Measurements from ENCODE around the gene FAS. TPM values are rescaled to one million over a fixed set of nuclear protein-coding genes. Genes with fewer than 3 reads are reported as not detected.

The FAS gene
- total and polyA plus RNA-seq, 9 of the 15 experiments (the other 6 are each of a cell fraction or from before 2014, with no cell fraction given) = 0.08 to 0.62 (median 0.37) TPM

GRCh38 chr10:88949051-88949450 lies 41.5 kb upstream of the FAS start:
- H2AFZ ChIP-seq (ENCODE audit: low read depth, low read length) = no peak overlapping the region
- no peaks in the 10 kb centered on the region for H4K20me1 ChIP-seq (replicated peaks; ENCODE audit: control insufficient read depth, insufficient read depth, low read length)
- 0% methylated on average over 1 of the region's 2 CpGs for whole genome bisulfite sequencing (ENCODE audit: insufficient coverage, low coverage, missing lambda C conversion rate)
- in situ Hi-C loops (cut with MboI) (no loop called here), intact Hi-C loops (cut with micrococcal nuclease) (no loop called here)
- POLR2A ChIA-PET = no interaction called here
- no peak overlapping the region for H3K9ac ChIP-seq (ENCODE audit: insufficient read depth in 1 of 2, low read depth in 2 of 2, low read length in 2 of 2)
- no peak overlapping the region for H3K27ac ChIP-seq (ENCODE audit: extremely low read depth, low read depth, low read length)
- H3K9me3 ChIP-seq (replicated peaks; ENCODE audit: control insufficient read depth, insufficient read depth, low read depth, low read length) = no peaks in the 10 kb centered on the region
- no peaks in the 10 kb centered on the region for H3K4me1 ChIP-seq (replicated peaks in 1 of 2; ENCODE audit: control insufficient read depth in 2 of 2, insufficient read depth in 2 of 2, low read length in 2 of 2)
- H3K36me3 ChIP-seq (ENCODE audit: control insufficient read depth, insufficient read depth, low read length) = no peaks in the 10 kb centered on the region
- CTCF ChIA-PET (ENCODE audit: low intra/inter-chr PET ratio) = no interaction called here
- no peak overlapping the region for H3K4me3 ChIP-seq
- H3K9me1 ChIP-seq (ENCODE audit: control insufficient read depth, insufficient read depth, low read length) = no peaks in the 10 kb centered on the region
- ATAC-seq (no peak), DNase-seq (ENCODE audit: extremely low read depth in 1 of 4, low spot score in 3 of 4) (no peak), FAIRE-seq (no peak)
- no peaks in the 10 kb centered on the region for H3K79me2 ChIP-seq (ENCODE audit: control insufficient read depth, insufficient read depth, low read length)
- H3K4me2 ChIP-seq (ENCODE audit: insufficient read depth, low read length) = no peak overlapping the region
- no TSS peak for BruUV-seq (replicated peaks)
- TF ChIP-seq ZNF511 (CRISPR knock-in tag; IDR thresholded peaks at IDR 0.05) = no peak
- no peak for TF ChIP-seq ZNF444 (CRISPR knock-in tag; IDR thresholded peaks at IDR 0.05)
- no peak for TF ChIP-seq HMG20B (CRISPR knock-in tag; IDR thresholded peaks at IDR 0.05)
- TF ChIP-seq MTA3 (IDR thresholded peaks at IDR 0.05; ENCODE audit: borderline replicate concordance) = no peak
- no peak for TF ChIP-seq ZNF12 (CRISPR knock-in tag; IDR thresholded peaks at IDR 0.05)
- TF ChIP-seq HOXB6 (CRISPR knock-in tag; IDR thresholded peaks at IDR 0.05; ENCODE audit: borderline replicate concordance) = no peak
- no peak for TF ChIP-seq SP1 (CRISPR knock-in tag; IDR thresholded peaks at IDR 0.05)
- no peak for TF ChIP-seq ZNF551 (CRISPR knock-in tag; IDR thresholded peaks at IDR 0.05)
- TF ChIP-seq ZBTB2 (IDR thresholded peaks at IDR 0.05) = no peak
- TF ChIP-seq CEBPG (CRISPR knock-in tag; IDR thresholded peaks at IDR 0.05) = no peak
- TF ChIP-seq CEBPG (tag; conservative IDR thresholded peaks at IDR 0.05 in 1 of 2, IDR thresholded peaks at IDR 0.05 in 1 of 2) = no peak
- TF ChIP-seq ZNF780A (CRISPR knock-in tag; IDR thresholded peaks at IDR 0.05) = no peak
- no peaks in the 10 kb centered on the region for H3K27me3 ChIP-seq (ENCODE audit: control insufficient read depth in 2 of 2, insufficient read depth in 2 of 2, low read length in 2 of 2)

Data from K562 (cell line).